GM12801 (cell line): ENCODE results near the gene ERCC4.

ENCODE experiments used
- TF ChIP-seq, protein P1 (sequence below): IDR thresholded peaks from one replicate; pipeline ENCODE4 v1.5.1; 2011; ENCODE audit warnings: control low read depth; ENCODE audit not compliant: insufficient read length; ENCODE audit errors: extremely low read depth

ERCC4 gene

GRCh38 chr16:13962232-13962631 is 42.3 kb downstream of the ERCC4 start:
- TF ChIP-seq, protein P1, sequence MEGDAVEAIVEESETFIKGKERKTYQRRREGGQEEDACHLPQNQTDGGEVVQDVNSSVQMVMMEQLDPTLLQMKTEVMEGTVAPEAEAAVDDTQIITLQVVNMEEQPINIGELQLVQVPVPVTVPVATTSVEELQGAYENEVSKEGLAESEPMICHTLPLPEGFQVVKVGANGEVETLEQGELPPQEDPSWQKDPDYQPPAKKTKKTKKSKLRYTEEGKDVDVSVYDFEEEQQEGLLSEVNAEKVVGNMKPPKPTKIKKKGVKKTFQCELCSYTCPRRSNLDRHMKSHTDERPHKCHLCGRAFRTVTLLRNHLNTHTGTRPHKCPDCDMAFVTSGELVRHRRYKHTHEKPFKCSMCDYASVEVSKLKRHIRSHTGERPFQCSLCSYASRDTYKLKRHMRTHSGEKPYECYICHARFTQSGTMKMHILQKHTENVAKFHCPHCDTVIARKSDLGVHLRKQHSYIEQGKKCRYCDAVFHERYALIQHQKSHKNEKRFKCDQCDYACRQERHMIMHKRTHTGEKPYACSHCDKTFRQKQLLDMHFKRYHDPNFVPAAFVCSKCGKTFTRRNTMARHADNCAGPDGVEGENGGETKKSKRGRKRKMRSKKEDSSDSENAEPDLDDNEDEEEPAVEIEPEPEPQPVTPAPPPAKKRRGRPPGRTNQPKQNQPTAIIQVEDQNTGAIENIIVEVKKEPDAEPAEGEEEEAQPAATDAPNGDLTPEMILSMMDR: no peak

DNA sequence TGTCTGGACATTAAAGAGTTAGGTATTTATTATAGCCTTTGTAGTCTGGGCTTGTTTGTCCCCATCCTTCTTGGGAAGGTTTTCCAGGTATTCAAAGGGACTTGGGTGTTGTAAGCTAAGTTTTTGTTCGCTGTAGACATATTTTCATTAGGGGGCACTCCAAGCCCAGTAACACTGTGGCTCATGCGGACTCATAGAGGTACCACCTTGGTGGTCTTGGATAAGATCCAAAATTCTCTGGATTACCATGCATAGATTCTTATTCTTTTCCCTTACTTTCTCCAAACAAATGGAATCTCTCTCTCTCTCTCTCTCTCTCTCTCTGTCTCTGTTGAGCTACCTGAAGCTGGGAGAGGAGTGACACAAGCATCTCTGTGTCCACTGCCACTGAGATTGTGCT is 48.9 kb downstream of the ERCC4 start:
- TF ChIP-seq, protein P1: no peak

DNA sequence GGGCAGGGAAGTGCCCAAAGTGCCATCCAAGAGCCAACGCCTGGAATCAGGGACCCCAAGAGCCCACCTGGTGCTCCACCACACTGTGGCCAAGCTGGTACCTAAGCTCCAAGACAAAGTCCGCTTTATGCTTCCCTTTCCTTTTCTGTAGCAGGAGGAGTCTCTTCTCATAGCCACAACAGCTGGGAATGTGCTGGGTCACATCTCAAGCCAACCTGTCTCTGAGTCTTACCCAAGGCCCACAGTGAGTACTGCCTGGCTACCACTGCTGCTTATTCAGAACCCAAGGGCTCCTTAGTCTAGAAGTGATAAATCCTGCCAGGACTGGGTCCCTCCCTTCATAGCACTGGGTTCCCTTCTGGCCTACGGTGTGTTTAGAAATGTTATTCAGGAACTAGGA is 49.8 kb downstream of the ERCC4 start:
- TF ChIP-seq, protein P1: no peak

DNA sequence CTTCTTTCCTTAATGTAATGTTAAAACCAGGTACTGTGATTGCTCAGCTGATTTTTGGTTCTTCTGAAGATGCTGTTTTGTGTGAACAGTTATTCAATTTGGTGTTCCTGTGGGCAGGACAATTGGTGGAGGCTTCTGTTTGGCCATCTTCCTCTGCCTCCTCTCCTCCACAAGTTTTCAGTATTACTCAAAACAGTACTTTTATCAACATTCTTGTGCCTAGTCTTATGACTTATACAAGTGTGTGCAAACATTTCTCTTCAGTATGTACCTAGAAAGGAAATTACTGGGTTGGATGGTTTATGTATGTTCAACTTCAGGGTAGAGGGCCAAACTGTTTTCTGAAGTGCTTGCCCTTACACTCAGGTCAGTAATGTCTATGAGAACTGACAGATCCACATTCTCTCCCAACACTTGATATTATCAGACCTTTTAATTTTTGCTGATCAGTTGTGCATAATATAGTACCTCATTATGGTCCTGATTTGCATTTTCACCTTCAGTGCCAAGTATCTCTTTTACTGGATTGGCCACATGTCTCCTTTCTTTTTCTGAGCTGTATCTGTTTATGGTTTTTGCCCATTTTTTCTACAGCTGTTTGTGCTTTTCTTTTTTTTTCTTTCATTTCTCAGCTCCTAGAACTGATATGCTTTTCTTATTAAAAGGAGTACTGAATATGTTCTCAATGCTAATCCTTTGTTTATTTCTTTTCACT is 50.9 kb downstream of the ERCC4 start:
- TF ChIP-seq, protein P1: no peak

DNA sequence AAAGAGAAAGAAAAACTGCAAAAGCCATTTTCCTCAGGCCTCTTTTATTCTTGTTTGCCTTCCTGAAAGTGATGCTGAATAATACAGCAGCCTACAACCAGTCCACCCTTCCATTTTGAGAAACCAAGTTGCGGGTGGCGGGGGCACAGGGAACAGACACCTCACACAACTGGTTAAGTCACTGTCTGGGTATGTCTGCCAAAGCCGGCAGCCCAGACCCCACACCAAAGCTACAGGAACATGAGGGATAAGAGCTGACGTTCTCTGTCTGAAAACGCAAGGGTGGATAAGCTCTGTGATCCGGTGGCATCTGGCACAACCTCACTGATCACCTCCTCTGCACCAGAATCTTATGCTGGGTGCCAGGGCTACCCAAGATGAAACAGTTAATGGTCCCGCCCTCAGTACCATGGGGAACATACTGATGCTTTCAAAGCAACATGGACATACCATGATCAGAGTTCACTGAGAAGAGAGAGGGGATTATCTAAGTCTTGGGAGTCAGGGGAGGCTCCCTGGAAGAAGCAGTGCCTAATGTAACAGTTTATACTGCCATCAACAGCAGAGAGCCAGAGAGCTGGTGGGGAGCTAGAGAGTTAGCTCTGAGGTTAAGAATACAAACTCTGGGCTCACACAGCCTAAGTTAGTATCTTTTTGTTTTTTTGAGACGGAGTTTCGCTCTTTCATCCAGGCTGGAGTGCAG is 53.5 kb downstream of the ERCC4 start:
- TF ChIP-seq, protein P1: no peak

DNA sequence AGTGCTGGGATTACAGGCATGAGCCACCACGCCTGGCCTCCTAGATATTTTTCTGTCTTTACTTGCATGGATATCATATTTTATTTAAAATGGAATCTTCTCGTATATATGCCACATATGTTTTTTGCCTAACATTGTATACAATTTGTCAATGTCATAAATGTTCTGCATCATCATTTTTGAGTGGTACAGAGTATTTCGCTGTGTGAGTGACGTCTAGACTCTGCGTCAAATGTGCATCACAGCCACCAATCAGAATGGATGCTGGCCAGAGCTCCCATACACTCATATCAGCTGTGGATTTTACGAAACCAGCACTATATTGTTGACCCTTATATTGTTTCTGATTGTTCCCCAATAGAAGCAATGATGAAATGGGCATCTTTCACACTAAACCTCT is 57.2 kb downstream of the ERCC4 start:
- TF ChIP-seq, protein P1: no peak

- TF ChIP-seq, protein P1: no peak
These were observed 62.5 kb downstream of the ERCC4 start for GRCh38 chr16:13982451-13982850.
